Measurements from ENCODE around the gene SPATA6L. TPM values are rescaled to one million over a fixed set of nuclear protein-coding genes. Genes with fewer than 3 reads are reported as not detected.

The SPATA6L gene
- total and polyA plus RNA-seq, 11 donors = 0.14 to 2.1 (median 0.55) TPM; not detected in 1

GRCh38 chr9:4555236-4555635 is 111.0 kb downstream of the SPATA6L start:
- DNase-seq (peak in 4 of 5 donors; percentile 32 to 53 (median 42)), ATAC-seq (peak in 3 of 4 donors; percentile 46 to 74 (median 52))
- Histone ChIP-seq H3K4me3 (no peak overlapping the region), H3K9me3 (no peaks in the 10 kb centered on the region), H3K27ac (peak overlapping the region in 9 of 12 donors; percentile 53 to 82 (median 69)), H3K36me3 (no peaks in the 10 kb centered on the region), H3K27me3 (no peaks in the 10 kb centered on the region), H3K4me1 (peaks cover 0 to 51% (median 17%) of the 10 kb centered on the region in 12 donors)
- WGBS, 4 donors = 48 to 72% (median 69%) methylated on average over 2 of the region's 2 CpGs
- intact Hi-C loops (cut with DNase I) = loop anchor here in 3 of 10 donors (2.0 to 10.0 kb wide), 2 partner anchors 42 to 60 kb away; partner anchors contain the start of gene SLC1A1 (in 2 of the 3)
- TF ChIP-seq CTCF (IDR thresholded peaks at IDR 0.05) = no peak
- TF ChIP-seq POLR2A (IDR thresholded peaks at IDR 0.05) = no peak

- H3K4me1 ChIP-seq = peaks cover 0 to 54% (median 14%) of the 10 kb centered on the region in 12 donors
Observed at GRCh38 chr9:4553951-4554381, 112.3 kb downstream of the SPATA6L start.

DNA sequence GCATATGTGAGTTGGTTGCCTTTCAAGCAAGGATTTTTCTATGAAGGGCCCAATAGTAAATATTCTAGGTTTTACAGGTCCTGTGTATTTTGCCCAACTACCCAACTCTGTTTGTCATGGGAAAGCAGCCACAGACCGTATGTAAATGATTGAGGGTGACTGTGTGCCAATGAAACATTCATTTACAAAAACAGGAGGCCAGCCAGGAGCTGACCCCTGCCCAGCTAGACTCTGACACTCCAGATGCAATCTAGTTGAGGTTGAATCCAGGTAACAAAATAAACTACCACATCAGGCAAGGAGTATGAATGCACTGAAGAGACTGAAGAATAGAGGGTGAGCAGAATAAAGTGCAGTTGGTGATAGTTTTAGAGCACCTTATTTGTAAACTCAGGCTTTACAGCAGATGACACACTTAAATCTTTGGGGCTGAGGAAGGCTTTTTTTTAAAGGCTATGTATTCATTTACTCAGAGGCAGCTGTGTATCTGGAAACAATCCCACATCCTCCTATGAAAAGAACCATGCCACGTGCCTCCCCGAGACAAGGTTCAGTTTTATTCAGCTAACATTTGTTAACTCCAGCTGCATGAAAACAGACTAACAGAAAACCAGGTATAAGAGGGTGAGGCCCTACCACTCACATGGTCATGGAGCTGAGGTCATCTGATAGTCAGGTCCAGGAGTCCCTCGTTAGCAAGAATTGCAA is 115.3 kb downstream of the SPATA6L start:
- 54 to 59% (median 54%) methylated on average over 4 of the region's 4 CpGs for WGBS, 4 donors
- H3K36me3 ChIP-seq = no peaks in the 10 kb centered on the region
- intact Hi-C loops (cut with DNase I) = loop anchor here in 5 of 10 donors (5.0 to 10.0 kb wide), 4 partner anchors 46 to 164 kb away; partner anchors contain the start of gene SLC1A1 (in 3 of the 5)
- TF ChIP-seq POLR2A (IDR thresholded peaks at IDR 0.05) (no peak), CTCF (IDR thresholded peaks at IDR 0.05) (no peak)
- peaks cover 0 to 67% (median 18%) of the 10 kb centered on the region in 12 donors for H3K4me1 ChIP-seq
- DNase-seq (no peak), ATAC-seq (no peak)
- H3K27ac ChIP-seq = peak overlapping the region in 4 of 12 donors; percentile 2 to 64 (median 7)
- no peak overlapping the region for H3K4me3 ChIP-seq
- H3K27me3 ChIP-seq = no peaks in the 10 kb centered on the region
- H3K9me3 ChIP-seq = no peaks in the 10 kb centered on the region

More at GRCh38 chr9:4553951-4554381, 112.3 kb downstream of the SPATA6L start:
- H3K4me3 ChIP-seq = no peak overlapping the region
- no peaks in the 10 kb centered on the region for H3K36me3 ChIP-seq
- no peak for TF ChIP-seq POLR2A (IDR thresholded peaks at IDR 0.05)
- TF ChIP-seq CTCF (IDR thresholded peaks at IDR 0.05) = no peak
- ATAC-seq (peak; percentile 34 to 76 (median 64)), DNase-seq (peak in 1 of 5 donors; percentile 42)
- H3K27ac ChIP-seq = peak overlapping the region in 11 of 12 donors; percentile 25 to 82 (median 69)
- intact Hi-C loops (cut with DNase I) = loop anchor here in 5 of 10 donors (2.0 to 10.0 kb wide), 5 partner anchors 43 to 167 kb away; partner anchors contain the start of gene SLC1A1 (in 3 of the 5)
- no peaks in the 10 kb centered on the region for H3K9me3 ChIP-seq
- H3K27me3 ChIP-seq = no peaks in the 10 kb centered on the region
- WGBS, 4 donors = 44 to 75% (median 68%) methylated on average over 1 of the region's 1 CpG

DNA sequence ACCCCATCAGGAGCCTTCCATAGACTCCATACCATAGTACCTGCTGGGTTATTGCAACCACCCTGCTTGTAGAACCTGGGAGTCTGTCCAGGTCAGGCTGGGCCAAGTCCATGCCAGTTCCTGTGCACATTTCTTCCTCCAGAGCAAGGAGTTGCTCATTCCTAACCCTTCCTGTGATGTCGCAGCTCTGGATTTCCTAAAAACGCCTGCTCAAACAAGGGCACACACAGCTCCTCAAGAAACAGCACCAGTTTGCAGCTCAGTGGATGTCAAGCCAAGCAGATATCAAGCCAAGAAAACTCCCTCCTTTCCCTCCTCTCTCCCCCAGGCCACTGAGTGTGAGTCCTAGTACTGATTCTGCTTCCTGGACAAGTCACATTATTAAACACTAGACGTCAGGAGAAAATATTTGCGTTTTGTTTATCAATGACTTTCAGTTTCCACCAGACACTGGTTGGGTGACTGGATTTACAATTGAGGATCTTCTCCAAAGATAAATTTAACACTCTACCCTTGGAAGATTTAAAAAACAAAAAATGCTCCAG is 116.5 kb downstream of the SPATA6L start:
- Histone ChIP-seq H3K27me3 (no peaks in the 10 kb centered on the region), H3K27ac (peak overlapping the region in 8 of 12 donors; percentile 31 to 64 (median 42)), H3K4me3 (no peak overlapping the region), H3K4me1 (peaks cover 0 to 64% (median 18%) of the 10 kb centered on the region in 12 donors), H3K9me3 (no peaks in the 10 kb centered on the region), H3K36me3 (no peaks in the 10 kb centered on the region)
- intact Hi-C loops (cut with DNase I) = loop anchor here in 6 of 10 donors (5.0 to 10.0 kb wide), 4 partner anchors 47 to 163 kb away; partner anchors contain the start of gene SLC1A1 (in 5 of the 6)
- DNase-seq (no peak), ATAC-seq (no peak)
- no peak for TF ChIP-seq POLR2A (IDR thresholded peaks at IDR 0.05)
- no peak for TF ChIP-seq CTCF (IDR thresholded peaks at IDR 0.05)
- WGBS, 4 donors = 59 to 78% (median 67%) methylated on average over 4 of the region's 4 CpGs
